GM12891 (cell line): Measurements from ENCODE around the gene NCK1.

Experiments used
- DNase-seq: peaks from one replicate; pipeline ENCODE4 v3.0.0; 2011; ENCODE audit warnings: low spot score; ENCODE audit not compliant: insufficient read length
- FAIRE-seq: peaks from 2 replicates; lab custom pipeline; 2011; peaks lifted over from hg19 to GRCh38; lab: Jason Lieb, UNC
- PAX5 ChIP-seq: IDR thresholded peaks from 2 replicates; pipeline ENCODE4 v1.6.1; 2011; ENCODE audit warnings: low read length, moderate library complexity, mild to moderate bottlenecking; ENCODE audit not compliant: insufficient read depth, severe bottlenecking
- POLR2A ChIP-seq: IDR thresholded peaks from 2 replicates; pipeline ENCODE4 v1.6.1; 2011; ENCODE audit warnings: low read depth, low read length, control low read depth
- POLR2AphosphoS5 ChIP-seq: IDR thresholded peaks from 2 replicates; pipeline ENCODE4 v1.6.1; 2011; ENCODE audit warnings: low read depth, low read length, control low read depth
- POU2F2 ChIP-seq: IDR thresholded peaks from 2 replicates; pipeline ENCODE4 v1.6.1; 2011; ENCODE audit warnings: low read depth, mild to moderate bottlenecking, control low read depth, low read length, moderate library complexity
- SPI1 ChIP-seq: IDR thresholded peaks from 2 replicates; pipeline ENCODE4 v1.6.1; 2011; ENCODE audit warnings: low read depth, low read length, control low read depth
- TAF1 ChIP-seq: IDR thresholded peaks from 2 replicates; pipeline ENCODE4 v1.6.1; 2011; ENCODE audit warnings: low read depth, low read length, control low read depth

Gene NCK1

DNA sequence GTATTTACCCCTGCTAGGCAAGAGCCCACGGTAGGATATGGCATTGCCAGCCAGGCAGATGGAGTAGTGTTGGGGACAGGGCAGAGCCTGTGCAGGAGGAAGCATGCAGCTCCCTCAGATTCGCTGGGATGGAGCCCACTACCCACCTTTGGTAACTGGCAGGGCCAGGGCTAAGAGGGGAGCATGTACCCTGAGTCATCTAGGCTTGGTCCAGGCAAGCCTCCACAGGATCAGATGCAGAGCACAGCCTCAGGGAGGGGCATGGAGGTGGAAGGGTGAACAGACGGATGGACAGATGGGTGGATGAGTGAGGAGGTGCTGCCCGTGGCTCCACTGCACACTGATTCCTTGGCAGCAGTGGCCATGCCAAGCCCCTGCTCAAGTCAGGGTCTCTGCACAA is 128.8 kb downstream of the NCK1 start:
- no peak for FAIRE-seq
- TF ChIP-seq TAF1 (no peak), POLR2A (no peak), POLR2AphosphoS5 (no peak)
- DNase-seq, result no peak

DNA sequence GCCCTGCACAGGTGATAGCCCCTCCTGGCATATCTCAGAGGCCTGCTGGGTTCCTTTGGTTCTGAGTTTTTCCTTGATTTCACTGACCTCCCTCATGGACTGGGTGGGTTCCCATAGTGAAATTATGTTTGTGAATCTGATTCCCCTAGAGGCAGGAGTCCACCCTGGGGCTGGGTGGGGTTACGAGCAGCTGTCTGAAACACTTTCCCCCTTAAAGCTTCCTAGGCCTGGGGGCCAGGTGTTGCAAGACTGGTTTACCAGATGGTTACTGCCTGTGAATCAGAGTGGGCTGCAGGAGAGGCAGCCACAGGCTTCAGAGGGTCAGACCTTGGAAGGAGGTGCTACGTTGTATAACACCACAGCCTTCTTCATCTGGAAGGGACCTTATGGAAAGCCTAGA is 130.1 kb downstream of the NCK1 start:
- no peak for TF ChIP-seq TAF1
- TF ChIP-seq PAX5, result no peak
- TF ChIP-seq POLR2AphosphoS5, result no peak
- no peak for TF ChIP-seq POLR2A
- TF ChIP-seq SPI1, result no peak
- TF ChIP-seq POU2F2, result no peak
- DNase-seq (no peak), FAIRE-seq (no peak)

DNA sequence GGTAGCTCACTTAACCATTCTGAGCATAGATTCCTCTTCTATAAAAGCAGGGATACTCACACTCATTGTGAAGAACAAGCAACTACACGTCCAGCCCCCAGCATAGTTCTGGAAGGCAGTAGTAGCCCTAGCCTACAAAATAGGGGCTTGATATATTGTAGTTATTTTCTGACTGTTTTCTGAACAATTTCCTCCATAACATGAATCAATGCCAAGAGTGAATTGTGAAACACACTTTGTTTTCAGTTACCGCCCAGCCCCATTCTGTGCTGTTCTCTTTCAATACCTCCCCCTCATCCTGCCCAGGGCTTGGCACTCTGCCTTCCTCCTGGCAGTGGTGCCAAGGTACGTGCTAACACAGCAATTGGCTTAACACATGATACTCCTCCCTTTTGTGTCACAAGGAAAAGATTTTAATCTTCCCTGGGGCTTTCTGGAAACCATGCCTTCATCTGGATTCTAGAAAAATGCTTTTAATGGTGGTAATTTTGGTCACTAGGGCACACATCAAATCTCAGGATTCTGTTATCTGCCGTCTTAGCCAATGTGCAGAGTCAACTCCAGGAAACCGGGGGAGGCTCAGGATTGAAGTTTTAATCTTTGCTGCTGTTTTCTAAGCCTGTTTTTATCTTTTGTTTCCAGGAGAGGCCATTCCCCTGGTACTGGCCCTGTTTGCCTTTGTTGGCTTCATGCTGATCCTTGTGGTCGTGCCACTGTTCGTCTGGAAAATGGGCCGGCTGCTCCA is 132.9 kb downstream of the NCK1 start:
- TF ChIP-seq POU2F2, result no peak
- TF ChIP-seq PAX5, result no peak
- TF ChIP-seq TAF1, result no peak
- TF ChIP-seq SPI1, result no peak
- TF ChIP-seq POLR2AphosphoS5, result no peak
- TF ChIP-seq POLR2A, result no peak
- FAIRE-seq, result no peak
- DNase-seq, result no peak

DNA sequence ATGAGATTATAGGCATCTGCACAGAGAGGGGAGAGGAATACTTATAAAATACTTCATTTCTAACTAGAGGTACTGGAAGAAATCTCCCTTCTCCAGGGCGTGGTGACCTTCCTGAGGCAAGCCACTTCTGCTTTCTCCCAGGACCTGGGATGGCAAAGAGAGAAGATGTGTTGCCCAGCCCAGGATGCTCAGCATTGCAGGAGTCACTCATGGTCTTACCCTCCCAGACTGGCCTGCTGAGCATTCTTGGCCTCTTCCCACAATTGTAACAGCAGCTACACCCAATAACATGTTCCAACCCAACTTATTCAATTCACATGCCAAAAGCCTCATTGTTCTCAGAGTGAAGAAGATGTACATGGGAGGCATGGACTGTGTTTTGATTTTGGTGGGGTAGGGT is 133.6 kb downstream of the NCK1 start:
- DNase-seq, result no peak
- no peak for FAIRE-seq
- TF ChIP-seq TAF1, result no peak
- no peak for TF ChIP-seq POU2F2
- TF ChIP-seq POLR2A, result no peak
- no peak for TF ChIP-seq POLR2AphosphoS5
- TF ChIP-seq SPI1, result no peak
- TF ChIP-seq PAX5, result no peak
